NCI-H2196 treated with DMSO at 0.1 percent for 48 hours (cell line): ENCODE results near the gene METTL27.
"Not testable (repeated sequence)": the region's sequence is repeated elsewhere in the genome, so short reads cannot be mapped to it uniquely, and the experiment has no call there.

Experiments used
- DNase-seq: peaks from one replicate; lab custom pipeline; 2025; ENCODE audit not compliant: unreplicated experiment; lab: John Stamatoyannopoulos, UW

The METTL27 gene

GRCh38 chr7:73821597-73822285 is 20.6 kb downstream of the METTL27 start:
- not testable (repeated sequence) for DNase-seq

- DNase-seq, result no peak
These were observed 22.3 kb downstream of the METTL27 start for GRCh38 chr7:73820013-73820412.

GRCh38 chr7:73817121-73817520 is 25.2 kb downstream of the METTL27 start:
- no peak for DNase-seq

GRCh38 chr7:73815436-73815835 is 26.9 kb downstream of the METTL27 start:
- no peak for DNase-seq

- DNase-seq, result no peak
These were observed 29.3 kb downstream of the METTL27 start for GRCh38 chr7:73812996-73813395.

- no peak for DNase-seq
These were observed 30.6 kb downstream of the METTL27 start for GRCh38 chr7:73811760-73812168.

- DNase-seq, result no peak
These were observed 31.3 kb downstream of the METTL27 start for GRCh38 chr7:73810998-73811360.

- no peak for DNase-seq
These were observed 32.8 kb downstream of the METTL27 start for GRCh38 chr7:73809467-73809951.

GRCh38 chr7:73802459-73802858 is 39.9 kb downstream of the METTL27 start:
- DNase-seq, result no peak

- no peak for DNase-seq
These were observed 40.7 kb downstream of the METTL27 start for GRCh38 chr7:73801577-73801976.

GRCh38 chr7:73799282-73800141 is 42.8 kb downstream of the METTL27 start:
- DNase-seq, result no peak

GRCh38 chr7:73797176-73797575 is 45.1 kb downstream of the METTL27 start:
- not testable (repeated sequence) for DNase-seq

- DNase-seq, result not testable (repeated sequence)
These were observed 45.7 kb downstream of the METTL27 start for GRCh38 chr7:73796656-73797055.

- not testable (repeated sequence) for DNase-seq
These were observed 47.1 kb downstream of the METTL27 start for GRCh38 chr7:73795188-73795587.

- not testable (repeated sequence) for DNase-seq
These were observed 51.1 kb downstream of the METTL27 start for GRCh38 chr7:73791170-73791690.

GRCh38 chr7:73789051-73789450 is 53.3 kb downstream of the METTL27 start:
- no peak for DNase-seq

- DNase-seq, result not testable (repeated sequence)
These were observed 54.6 kb downstream of the METTL27 start for GRCh38 chr7:73787786-73788048.

GRCh38 chr7:73786588-73786987 is 55.7 kb downstream of the METTL27 start:
- DNase-seq, result no peak
